ENCODE results near the gene MCAT. TPM values are rescaled to one million over a fixed set of nuclear protein-coding genes. Genes with fewer than 3 reads are reported as not detected.

Gene MCAT
- total and polyA plus RNA-seq, 2 of the 4 experiments (the other 2 are of a cell fraction) = 7.3 to 19.7 TPM

- Histone ChIP-seq H3K9ac (ENCODE audit: low read depth, low read length) (no peak overlapping the region), H3K4ac (ENCODE audit: low read depth, low read length) (no peak overlapping the region), H2BK120ac (ENCODE audit: low read depth, low read length) (no peak overlapping the region), H4K91ac (ENCODE audit: insufficient read depth, low read depth, low read length) (no peak overlapping the region), H3K14ac (replicated peaks; ENCODE audit: low read depth, low read length) (no peak overlapping the region), H2AK5ac (ENCODE audit: low read depth, low read length) (no peak overlapping the region), H4K8ac (ENCODE audit: low read depth in 2 of 2, low read length in 2 of 2) (no peak overlapping the region), H3K4me3 (ENCODE audit: insufficient read depth, low read depth, low read length) (no peak overlapping the region), H3K23ac (ENCODE audit: low read depth, low read length) (no peak overlapping the region), H3K18ac (ENCODE audit: low read depth, low read length) (no peak overlapping the region), H2AK9ac (replicated peaks; ENCODE audit: low read depth, low read length, poor library complexity) (no peak overlapping the region), H2AFZ (replicated peaks; ENCODE audit: low read length, poor library complexity) (no peak overlapping the region), H3K27ac (ENCODE audit: insufficient read depth, low read length) (no peak overlapping the region), H3K79me1 (ENCODE audit: low read depth in 1 of 2, low read length in 2 of 2) (peaks cover 14 to 70% of the 10 kb centered on the region in 2 experiments), H3K36me3 (ENCODE audit: control insufficient read depth, insufficient read depth, low read length) (peaks cover 2% of the 10 kb centered on the region; the same call in 1 of the 2 replicates), H3K9me1 (ENCODE audit: insufficient read depth, low read length) (peaks cover 13% of the 10 kb centered on the region; the same call in 1 of the 2 replicates), H2BK15ac (ENCODE audit: low read depth, low read length) (no peak overlapping the region), H2BK5ac (ENCODE audit: low read depth, low read length, poor library complexity, severe bottlenecking) (no peak overlapping the region), H3K27me3 (ENCODE audit: control insufficient read depth, insufficient read depth, low read length) (no peaks in the 10 kb centered on the region), H2BK20ac (ENCODE audit: low read depth, low read length) (no peak overlapping the region), H4K5ac (ENCODE audit: low read depth, low read length) (no peak overlapping the region), H3K9me3 (ENCODE audit: control insufficient read depth, insufficient read depth, low read length) (no peaks in the 10 kb centered on the region), H4K20me1 (ENCODE audit: insufficient read depth, low read length) (peaks cover 43% of the 10 kb centered on the region), H3K4me2 (ENCODE audit: low read depth, low read length) (no peak overlapping the region), H3K56ac (ENCODE audit: extremely low read depth, insufficient read depth, low read length) (no peak overlapping the region), H3K4me1 (ENCODE audit: control insufficient read depth, insufficient read depth, low read length) (peaks cover 11% of the 10 kb centered on the region)
- TSS peak; percentile 26 for BruUV-seq (replicated peaks)
- no peak for ATAC-seq (ENCODE audit: low read depth)
- intact Hi-C loops (cut with micrococcal nuclease) = no loop called here
- TF ChIP-seq POLR2A (IDR thresholded peaks at IDR 0.05; ENCODE audit: low read depth, low read length) (no peak), MAFK (IDR thresholded peaks at IDR 0.05; ENCODE audit: low read depth, low read length) (no peak), RCOR1 (IDR thresholded peaks at IDR 0.05; ENCODE audit: insufficient replicate concordance, low read length) (no peak), USF2 (IDR thresholded peaks at IDR 0.05; ENCODE audit: low read depth, low read length) (no peak), RAD21 (IDR thresholded peaks at IDR 0.05; ENCODE audit: low read length) (no peak), RFX5 (IDR thresholded peaks at IDR 0.05; ENCODE audit: low read depth, low read length) (no peak), MAZ (IDR thresholded peaks at IDR 0.05; ENCODE audit: borderline replicate concordance, low read depth, low read length) (no peak), CEBPB (IDR thresholded peaks at IDR 0.05; ENCODE audit: low read depth, low read length) (no peak), FOS (IDR thresholded peaks at IDR 0.05; ENCODE audit: low read depth, low read length) (no peak), SMC3 (IDR thresholded peaks at IDR 0.05; ENCODE audit: low read depth, low read length) (no peak), CTCF (conservative IDR thresholded peaks at IDR 0.05; ENCODE audit: low read depth, low read length) (no peak)
- 89% methylated on average over 2 of the region's 9 CpGs; no CpG with 5 or more reads in 1 of the 2 experiments for WGBS, 2 experiments (ENCODE audit: extremely low coverage in 2 of 2, insufficient read length in 1 of 2)
- in situ Hi-C loops (cut with MboI; ENCODE audit: low sequenced_read_pairs) = no loop called here
- ChIA-PET CTCF (no interaction called here), POLR2A (ENCODE audit: unreplicated experiment) (no interaction called here)
- no peak for DNase-seq
- dilution Hi-C loops (cut with HindIII; ENCODE audit: low sequenced_read_pairs, unreplicated experiment) = no loop called here
Measured at GRCh38 chr22:43153899-43154298, 10.7 kb upstream of the MCAT start.

Measured in IMR-90 (cell line).